HG03097 (cell line): Measurements from ENCODE around the gene ERCC5.

Source experiments
- ATAC-seq: cut with Tn5 transposase; IDR thresholded peaks from one replicate; pipeline ENCODE4 v1.9.1; 2021; ENCODE audit not compliant: unreplicated experiment, low FRiP score

ERCC5 gene

DNA sequence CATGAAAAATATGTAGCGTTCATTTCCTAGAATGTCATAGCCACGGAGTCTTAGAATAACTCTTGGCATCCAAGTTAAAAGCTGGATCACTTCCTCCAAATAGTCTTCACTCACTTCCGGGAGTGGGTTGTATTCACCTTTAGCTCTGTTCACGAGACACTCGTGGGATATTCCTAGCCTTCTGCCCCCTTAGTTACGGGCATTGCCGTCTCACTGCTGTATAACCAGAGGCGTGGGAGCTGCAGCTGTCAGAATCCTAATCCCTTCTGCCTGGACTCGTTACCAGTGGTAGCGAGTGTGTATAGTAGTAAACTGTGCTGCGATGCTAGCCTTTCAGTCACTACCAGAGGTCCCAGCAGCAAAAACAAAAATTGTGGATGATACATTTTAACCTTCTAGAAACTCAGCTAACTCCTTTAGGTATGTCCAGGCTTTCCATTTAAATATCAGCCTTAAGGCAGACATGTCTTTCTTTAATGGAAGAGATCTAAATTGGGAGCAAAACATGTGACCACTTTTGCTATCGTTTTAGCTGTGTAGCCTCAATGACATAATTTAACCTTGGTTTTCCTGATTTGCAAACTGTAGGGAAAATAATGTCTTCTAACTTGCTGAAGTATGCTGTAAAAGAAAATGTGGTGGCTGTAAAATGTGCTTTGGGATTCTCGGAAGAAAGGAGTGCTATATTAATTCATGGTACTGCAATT, 34.1 kb downstream of the ERCC5 start:
- ATAC-seq = no peak

DNA sequence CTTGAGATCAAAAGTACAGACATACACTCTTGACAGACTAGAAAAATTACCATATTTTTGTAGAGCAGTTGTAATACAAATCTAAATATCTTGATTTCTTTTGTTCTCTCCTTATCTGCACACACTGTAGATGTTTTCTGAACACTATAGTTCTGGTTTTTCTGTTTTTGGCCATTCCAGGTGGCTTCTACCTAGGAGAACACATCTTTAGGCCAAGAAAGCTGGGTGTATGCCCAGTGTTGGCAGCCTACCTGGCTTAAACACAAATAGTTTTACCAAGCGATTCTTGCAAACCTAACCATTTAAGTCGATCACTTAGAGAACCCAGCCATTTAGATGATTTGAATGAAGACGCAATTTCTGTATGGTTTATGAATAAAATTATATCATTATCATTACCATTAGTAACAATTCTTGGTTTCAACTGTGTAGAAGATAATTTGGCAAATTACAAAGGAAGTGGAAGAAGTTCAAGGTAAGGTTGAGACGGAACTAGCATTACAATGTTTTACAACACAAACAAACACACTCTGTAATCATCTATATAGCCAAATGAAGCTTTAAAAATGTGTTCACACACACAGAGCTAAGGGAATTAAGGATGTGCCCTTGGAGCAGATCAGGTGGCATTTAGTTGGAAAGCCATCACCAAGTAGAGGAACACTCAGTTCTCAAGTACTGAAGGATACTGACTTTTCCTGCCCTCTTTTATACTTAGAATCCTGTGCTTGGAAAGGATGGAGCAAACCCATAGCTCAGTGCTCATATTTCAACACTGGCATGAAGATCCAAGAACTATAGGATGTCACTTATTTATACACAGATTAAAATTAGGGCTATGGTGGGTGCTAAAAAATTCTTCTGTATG, 36.2 kb downstream of the ERCC5 start:
- ATAC-seq = no peak

DNA sequence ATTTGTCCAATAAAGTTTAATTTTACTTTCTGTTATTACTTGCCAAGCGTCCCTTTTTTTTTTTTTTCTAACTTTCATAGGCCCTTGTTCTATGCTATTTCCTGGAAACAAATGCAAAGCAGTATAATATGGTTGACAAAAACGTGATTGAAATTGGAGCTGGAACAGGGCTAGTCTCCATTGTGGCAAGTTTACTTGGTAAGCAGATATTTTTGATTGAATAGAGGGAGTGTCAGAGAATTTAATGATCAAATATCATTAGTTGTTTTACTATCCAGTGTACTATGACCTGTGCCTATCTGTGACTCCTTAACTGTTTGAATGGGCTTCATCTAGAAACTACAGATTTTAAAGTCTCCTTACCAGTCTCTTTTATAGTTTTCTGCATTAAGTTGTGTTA, 46.7 kb downstream of the ERCC5 start:
- ATAC-seq = no peak

DNA sequence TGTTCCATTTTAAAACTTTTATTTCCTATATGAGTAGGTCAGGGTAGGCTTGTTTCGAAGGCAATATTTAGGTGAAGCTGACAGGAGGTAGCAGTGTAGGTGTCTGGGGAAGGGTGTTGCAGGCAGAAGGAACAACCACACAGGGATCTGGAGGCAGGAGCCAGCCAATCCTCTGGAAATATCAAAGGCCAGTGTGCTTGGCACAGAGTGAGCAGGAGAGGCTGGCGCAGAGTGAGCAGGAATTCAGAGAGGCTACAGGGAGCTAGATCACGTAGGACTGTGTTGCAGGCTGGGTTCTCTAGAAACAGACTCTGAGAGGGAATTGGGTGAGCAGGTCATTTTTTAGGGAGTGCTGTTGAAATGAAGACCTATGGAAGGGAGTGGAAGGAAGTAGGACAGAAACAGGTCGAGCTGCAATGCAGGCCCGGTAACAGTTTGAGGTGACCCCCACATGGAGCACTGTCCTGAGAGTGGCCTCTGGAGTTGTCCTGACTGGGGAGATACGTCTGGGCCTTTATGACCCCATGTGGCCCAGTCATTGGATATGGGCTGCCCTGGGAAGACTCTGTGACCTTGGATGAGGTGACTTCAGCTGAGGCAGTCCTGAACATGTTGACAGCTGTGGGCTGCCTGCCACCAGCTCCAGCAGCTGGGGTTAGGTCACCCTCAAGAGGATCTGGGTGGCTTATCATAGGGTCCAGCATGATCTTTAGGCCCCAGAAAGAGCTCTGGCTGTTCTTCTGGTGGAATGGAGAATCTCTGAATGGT, 51.7 kb downstream of the ERCC5 start:
- no peak for ATAC-seq

DNA sequence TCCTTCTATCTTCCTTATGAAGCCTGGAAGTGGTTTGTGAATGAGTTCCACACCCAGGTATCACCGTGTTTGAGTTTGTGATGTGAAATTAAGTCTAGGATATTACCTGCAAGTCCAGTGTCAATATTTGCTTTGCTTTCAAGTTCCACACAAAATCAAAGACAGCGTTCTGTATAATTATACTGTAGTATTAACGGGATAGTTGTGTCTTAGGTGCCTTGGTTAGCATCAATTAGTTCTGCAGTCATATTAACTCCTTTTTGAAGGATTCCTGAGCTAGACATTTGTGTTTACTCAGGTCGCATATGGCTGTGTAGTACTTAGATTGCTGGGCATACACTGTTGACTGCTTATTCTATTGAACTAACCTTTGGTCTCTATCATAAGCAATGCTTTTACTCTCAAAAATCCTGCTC, 54.4 kb downstream of the ERCC5 start:
- ATAC-seq = no peak

DNA sequence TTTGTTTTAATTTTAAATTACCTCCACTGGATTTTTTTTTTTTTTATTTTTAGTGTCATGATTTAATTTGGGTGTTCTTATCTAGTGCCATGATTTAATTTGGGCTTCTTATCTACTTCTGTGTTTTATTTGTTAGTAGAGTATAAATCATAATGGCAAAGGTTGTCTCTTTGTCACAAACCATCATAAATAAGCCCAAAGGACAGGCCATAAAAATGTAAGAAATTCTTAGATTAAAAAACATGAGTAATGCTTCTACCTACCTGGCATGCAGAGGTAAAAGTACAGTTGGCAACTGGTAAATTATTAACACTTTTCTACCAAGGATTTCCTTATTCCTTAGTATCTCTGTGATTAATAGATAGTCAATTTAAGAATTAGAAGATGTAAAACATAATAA, 55.2 kb downstream of the ERCC5 start:
- ATAC-seq = no peak

DNA sequence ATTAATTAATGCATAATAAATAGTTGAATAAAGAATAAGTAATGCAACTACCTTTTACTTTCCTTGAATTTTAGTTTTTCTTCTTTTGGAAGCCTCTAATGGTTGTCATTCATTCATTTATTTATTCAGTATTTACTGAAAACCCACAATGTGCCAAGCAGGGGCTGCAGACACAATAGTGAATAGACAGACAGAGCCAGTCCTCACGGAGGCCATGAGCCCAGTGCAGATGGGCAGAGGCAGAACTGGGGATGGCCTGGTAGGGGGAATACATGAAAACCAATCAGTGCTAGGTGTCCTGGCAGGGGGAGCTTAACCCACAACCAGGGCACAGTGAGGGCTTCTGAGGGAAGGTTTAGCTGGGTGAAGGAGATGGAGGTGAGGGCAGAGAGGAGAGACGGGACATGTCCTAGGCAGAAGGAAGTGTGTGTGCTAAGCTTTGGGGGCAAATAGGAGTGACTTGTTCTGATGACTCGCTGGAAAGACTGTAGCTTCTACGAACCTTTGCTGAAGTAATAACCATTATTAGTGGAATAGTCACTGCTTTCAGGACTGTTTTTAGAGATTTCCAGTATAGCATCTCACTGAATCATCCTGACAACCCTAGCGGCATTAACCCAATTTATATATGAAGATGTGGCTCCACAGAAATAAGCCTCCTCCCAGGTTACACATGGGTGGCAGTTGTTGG, 55.9 kb downstream of the ERCC5 start:
- no peak for ATAC-seq

DNA sequence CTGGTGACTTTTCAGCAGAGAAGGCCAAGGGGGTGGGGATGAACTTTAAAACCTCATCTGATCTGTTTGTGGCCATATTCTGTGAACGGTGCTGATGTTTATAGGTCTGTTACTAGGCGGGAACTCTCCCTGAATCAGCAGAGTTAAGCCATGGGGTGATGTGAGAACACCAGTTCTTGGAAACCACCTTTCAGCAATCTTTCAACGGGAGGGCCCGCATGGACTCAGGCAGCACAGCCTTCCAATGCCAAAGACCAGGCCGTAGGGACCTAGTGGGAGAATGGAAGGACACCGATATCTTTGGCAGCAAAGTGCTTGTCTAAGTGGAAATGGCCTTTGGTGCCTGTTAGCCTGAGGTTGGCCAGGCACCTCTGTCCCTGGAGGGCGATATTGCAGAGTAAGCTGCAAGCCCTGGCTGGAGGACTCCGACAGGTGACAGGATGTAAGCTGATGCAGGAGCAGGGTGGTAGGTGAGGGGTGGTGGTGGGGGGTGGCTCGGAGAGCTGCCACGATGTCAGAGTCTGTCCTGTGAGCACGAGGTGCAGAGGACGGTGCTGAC, 57.0 kb downstream of the ERCC5 start:
- ATAC-seq = no peak

DNA sequence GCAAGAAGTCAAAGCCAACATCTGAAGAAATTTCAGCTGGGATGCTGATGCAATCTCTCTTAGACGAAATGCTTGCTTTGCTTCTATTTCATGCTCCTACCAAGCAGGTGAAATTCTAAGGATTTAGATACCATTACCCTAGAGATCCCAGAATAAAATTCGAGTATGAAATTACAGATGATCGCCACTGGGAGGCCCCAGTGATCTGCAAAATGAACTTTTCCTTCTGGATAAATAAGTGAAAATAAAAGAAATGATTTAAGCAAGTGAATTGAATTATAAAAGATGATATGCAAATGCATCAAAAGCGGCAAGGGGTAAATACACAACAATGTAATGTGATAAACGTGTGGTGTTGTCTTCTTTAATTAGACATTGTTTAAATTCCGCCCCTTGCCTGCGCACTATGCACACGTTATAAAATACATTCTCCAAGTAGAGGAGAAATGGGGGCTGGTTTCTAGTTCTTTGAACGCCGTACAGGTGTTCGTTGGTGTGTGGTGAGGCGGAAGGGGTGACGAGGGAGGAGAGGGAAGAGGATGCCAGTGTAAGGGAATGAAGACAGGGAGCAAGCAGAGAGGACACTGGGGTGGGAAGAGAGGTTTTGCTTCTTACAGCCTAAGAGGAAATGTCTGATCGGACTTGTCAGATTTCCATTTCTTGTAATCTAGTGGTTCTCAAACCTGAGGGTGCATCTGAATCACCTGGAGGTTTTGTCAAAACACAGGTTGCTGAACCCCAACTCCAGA, 58.0 kb downstream of the ERCC5 start:
- ATAC-seq = no peak

DNA sequence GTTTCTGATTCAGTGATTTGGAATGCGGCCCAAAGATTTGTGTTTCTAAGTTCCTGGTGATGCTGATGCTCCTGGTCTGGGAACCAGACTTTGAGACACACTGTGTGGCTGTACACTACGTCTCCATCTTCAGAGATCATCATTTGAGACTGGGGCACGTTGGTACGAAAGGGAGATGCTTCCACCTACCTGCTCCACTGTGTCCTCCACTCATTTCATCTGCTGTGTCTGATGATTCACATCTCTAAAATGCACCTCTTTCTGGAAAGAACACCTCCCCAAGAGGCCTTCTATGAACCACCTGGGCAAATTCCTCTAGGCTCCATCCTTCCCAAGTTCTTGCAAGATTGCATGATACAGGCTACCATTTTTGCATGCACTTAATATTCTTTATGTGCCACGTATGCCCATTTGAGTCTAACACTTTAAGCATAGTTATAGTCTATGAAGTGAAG, 58.6 kb downstream of the ERCC5 start:
- ATAC-seq = no peak

DNA sequence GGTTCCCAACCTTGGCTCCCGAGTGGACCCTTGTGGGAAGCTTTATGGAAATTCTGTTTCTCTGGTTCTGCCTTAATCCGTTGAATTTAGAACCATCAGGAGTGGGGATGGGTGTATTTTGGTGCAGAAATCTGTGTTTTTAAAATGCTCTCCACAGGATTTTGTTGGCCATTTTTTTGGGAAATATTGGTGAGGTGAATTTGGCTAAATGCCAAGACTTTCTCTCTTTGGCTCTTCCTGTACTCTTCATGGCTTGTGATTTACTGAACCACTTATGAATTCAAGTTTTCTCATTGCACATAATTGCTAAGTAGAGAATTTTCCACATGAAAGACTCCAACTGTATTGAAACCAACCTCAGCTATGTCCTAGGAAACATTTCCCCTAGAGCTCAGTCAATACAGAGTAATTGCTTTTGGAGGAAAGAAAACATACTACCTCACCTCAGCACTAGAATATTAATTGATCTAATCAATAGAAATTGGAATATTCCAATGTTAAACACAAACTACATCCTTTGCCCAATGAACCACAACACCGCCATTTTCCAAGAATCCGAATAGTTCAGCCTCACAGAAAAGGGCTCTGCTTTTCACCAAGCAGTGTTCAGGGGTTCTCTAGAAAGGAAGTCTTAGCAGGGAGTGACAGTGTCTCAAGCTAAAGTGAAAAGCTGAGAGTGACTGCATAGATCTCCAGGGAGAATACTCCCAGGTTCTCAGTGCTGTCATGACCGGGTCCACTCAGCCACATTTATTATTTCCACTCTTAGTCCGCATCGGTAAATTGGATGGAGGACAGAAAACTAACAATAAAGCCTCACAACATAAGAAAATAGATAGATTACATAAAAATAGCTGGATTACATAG, 60.3 kb downstream of the ERCC5 start:
- no peak for ATAC-seq

DNA sequence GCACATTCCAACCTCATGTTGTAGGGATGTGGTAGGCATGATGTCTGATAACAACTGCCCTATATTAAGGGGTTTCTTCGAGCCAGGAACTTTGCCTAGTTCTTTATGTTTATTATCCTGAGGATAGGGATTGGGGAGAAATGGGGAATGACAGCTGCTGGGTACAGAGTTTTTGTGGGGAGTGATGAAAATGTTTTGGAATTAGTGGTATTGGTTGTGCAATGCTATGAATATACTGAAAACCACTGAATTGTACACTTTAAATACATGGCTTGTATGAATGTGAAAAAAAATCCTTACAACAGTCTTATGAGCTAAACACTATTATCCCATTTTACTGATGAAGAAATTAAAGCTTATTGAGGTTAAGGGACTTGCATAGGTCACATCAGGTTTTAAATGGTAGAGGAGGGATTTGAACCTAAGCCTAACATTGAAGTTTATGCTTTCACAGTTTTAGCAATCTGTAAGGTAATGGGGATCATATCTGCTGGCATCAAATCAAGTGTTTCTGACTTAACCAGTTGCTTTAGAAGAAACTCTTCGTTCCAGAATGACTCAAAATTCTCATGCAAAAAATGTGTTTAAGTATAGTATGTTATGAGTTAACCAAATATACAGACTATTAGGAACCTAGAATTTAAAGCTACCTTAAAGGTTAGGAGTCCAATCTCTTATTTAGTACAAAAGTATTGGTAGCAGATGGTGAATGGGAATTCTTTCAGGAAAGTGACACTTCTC, 61.4 kb downstream of the ERCC5 start:
- peak; percentile 47 for ATAC-seq

DNA sequence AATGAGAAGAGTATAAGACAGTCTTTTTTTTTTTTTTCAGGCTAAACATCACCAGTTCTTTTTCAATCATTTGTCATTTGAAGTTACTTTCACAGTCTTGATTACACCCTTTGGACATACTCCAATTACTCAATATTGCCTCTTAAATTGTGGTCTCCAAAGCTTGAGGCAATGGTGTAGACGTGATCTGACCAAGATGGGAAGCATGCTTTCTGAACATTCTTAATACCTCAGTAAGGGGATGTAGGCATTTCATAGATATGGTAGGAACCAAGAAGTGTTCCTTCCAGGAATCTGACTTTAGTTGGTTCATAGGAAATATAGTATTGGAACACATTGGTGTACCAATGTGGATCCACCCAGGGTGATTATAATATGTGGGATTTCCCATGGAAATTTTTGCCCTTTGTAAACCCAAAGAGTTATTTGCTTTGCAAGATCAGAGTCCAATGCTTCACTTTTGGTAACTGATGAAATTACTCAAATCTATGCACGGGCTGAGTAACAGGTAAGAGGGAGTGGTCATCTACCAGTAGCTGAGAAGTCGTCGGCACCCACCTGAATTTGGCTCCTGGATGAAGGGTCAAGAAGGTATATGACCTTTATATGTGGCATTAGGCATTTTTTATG, 62.2 kb downstream of the ERCC5 start:
- no peak for ATAC-seq

DNA sequence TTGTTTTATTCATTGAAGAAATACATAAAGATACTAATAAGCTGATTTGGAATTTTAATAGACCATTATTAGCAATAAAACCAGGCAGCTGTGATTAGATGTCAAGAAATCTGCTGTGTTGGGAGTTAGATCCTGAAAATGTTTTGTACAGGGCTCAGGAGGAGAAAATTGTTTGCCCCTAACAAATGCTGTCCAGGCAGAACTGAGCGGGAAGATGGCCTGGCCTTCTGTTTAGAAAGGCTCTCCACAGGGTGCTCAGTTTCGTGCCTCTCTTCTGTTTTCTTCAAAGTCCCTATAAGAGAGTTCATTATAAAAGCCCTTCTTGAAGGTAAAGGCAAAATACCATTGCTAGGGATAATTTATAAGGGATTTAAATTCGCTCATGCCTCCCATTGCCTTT, 64.1 kb downstream of the ERCC5 start:
- ATAC-seq = no peak

DNA sequence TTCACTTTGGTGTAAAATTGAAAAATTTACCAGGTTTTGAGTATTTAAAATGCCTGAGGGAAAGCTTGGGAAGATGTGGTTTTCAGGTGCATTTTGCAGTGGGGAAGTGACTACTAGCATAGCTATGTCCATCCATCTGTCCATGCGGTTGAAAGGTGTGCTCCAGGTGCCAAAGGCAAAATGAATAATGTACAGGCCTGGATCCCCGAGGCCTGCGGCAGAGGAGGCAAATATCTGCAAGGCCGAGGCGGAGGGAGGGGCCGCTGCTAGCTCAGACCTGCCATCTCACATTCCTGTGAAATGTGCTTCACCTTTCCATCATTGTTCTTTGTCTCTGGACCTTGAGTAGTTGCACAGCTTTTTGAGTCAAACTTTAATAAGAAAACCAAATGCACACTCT, 65.5 kb downstream of the ERCC5 start:
- ATAC-seq = no peak

DNA sequence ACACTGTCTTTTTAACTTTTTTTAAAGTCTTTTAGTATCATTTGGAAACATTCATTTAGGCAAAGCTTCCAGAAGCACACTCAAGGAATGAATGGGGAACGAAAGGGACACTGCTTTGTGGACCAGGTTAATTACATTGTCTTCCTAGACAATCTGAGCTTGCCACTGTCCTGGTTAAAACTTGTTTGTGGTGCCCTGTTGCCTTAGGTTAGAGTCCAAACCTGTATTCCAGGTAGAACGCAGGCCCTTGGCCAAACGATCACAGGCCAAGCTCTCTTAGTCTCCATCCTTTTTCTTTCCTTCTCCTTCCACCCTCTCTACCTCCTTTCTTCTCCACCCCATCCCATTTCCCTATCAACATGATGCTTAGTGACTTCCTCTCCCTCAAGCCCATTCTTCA, 66.8 kb downstream of the ERCC5 start:
- ATAC-seq = no peak

DNA sequence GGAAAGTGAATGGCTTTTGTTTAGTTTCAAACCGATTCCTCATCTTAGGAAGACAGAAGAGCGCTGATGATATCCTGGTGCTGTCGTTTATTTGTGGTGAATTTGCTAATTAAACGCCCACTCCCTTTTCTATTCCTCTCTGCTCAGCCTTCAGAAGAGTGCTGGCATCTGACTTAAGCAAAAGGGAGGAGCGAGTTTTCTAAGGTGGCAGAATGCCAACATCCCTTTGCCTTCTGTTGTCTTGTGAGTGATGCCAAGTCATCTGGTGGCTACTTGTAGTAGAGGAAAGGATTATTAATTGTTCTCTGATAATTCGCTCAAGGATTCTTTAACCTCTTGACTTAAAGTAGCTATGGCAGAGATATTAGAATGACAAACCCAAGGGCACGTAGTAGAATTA, 68.1 kb downstream of the ERCC5 start:
- no peak for ATAC-seq
